SK-N-SH treated with all-trans-retinoic acid at 6 μM for 48 hours (cell line): Measurements from ENCODE around the gene RHOJ.

ENCODE experiments used
- ATAC-seq: fragments of 200-7000 bp; cut with Tn5 transposase; 3 replicates; pipeline ENCODE4 v1.9.1; 2020; ENCODE audit warnings: mild to moderate bottlenecking, moderate library complexity
- ARNTL ChIP-seq: fragments of 450-650 bp; formaldehyde crosslinking; IDR thresholded peaks from 2 replicates; pipeline ENCODE4 v1.5.0; 2020; ENCODE audit warnings: low read depth, mild to moderate bottlenecking, moderate library complexity, borderline replicate concordance
- BACH2 ChIP-seq: fragments of 250-450 bp; sonication (Bioruptor Pico); IDR thresholded peaks from 2 replicates; pipeline ENCODE4 v1.9.0; 2021; ENCODE audit warnings: mild to moderate bottlenecking, borderline replicate concordance
- CREB5 ChIP-seq: fragments of 250-450 bp; sonication (Bioruptor Pico); IDR thresholded peaks from 2 replicates; pipeline ENCODE4 v1.5.1; 2020; ENCODE audit warnings: low read depth, mild to moderate bottlenecking, moderate library complexity
- CSDC2 ChIP-seq: fragments of 250-450 bp; sonication (Bioruptor Pico); IDR thresholded peaks from 2 replicates; pipeline ENCODE4 v1.5.0; 2020; ENCODE audit warnings: mild to moderate bottlenecking, moderate library complexity
- CSRNP3 ChIP-seq: fragments of 250-450 bp; sonication (Bioruptor Pico); IDR thresholded peaks from 2 replicates; pipeline ENCODE4 v1.5.1; 2021; ENCODE audit warnings: mild to moderate bottlenecking, moderate library complexity
- ESRRG ChIP-seq: fragments of 250-450 bp; sonication (Bioruptor Pico); IDR thresholded peaks from 2 replicates; pipeline ENCODE4 v1.6.1; 2021; ENCODE audit warnings: mild to moderate bottlenecking
- GLIS3 ChIP-seq: fragments of 250-450 bp; sonication (Bioruptor Pico); IDR thresholded peaks from 2 replicates; pipeline ENCODE4 v1.5.0; 2020; ENCODE audit warnings: mild to moderate bottlenecking, moderate library complexity
- ISL1 ChIP-seq: fragments of 250-450 bp; sonication (Bioruptor Pico); IDR thresholded peaks from 2 replicates; pipeline ENCODE4 v2.1.2; 2022; ENCODE audit warnings: mild to moderate bottlenecking, moderate library complexity
- OSR1 ChIP-seq: fragments of 250-450 bp; sonication (Bioruptor Pico); IDR thresholded peaks from 2 replicates; pipeline ENCODE4 v1.8.0; 2022; ENCODE audit warnings: moderate library complexity, mild to moderate bottlenecking, inconsistent platforms
- PATZ1 ChIP-seq: fragments of 250-450 bp; sonication (Bioruptor Pico); IDR thresholded peaks from 2 replicates; pipeline ENCODE4 v1.8.0; 2020; ENCODE audit warnings: mild to moderate bottlenecking, moderate library complexity, borderline replicate concordance
- POU6F1 ChIP-seq: fragments of 250-450 bp; sonication (Bioruptor Pico); IDR thresholded peaks from 2 replicates; pipeline ENCODE4 v1.8.0; 2021; ENCODE audit warnings: low read depth, mild to moderate bottlenecking, moderate library complexity, borderline replicate concordance
- PPARA ChIP-seq: fragments of 250-450 bp; sonication (Bioruptor Pico); IDR thresholded peaks from 2 replicates; pipeline ENCODE4 v1.5.0; 2020; ENCODE audit warnings: mild to moderate bottlenecking, borderline replicate concordance
- RARB ChIP-seq: fragments of 250-450 bp; sonication (Bioruptor Pico); IDR thresholded peaks from 2 replicates; pipeline ENCODE4 v1.8.0; 2021; ENCODE audit warnings: mild to moderate bottlenecking, moderate library complexity
- SNAI2 ChIP-seq: fragments of 250-450 bp; sonication (Bioruptor Pico); IDR thresholded peaks from 2 replicates; pipeline ENCODE4 v1.5.0; 2020; ENCODE audit warnings: mild to moderate bottlenecking, moderate library complexity
- TCF4 ChIP-seq: fragments of 250-450 bp; sonication (Bioruptor Pico); IDR thresholded peaks from 2 replicates; pipeline ENCODE4 v1.8.0; 2021; ENCODE audit warnings: mild to moderate bottlenecking, moderate library complexity, borderline replicate concordance
- TOX ChIP-seq: fragments of 250-450 bp; sonication (Bioruptor Pico); IDR thresholded peaks from 2 replicates; pipeline ENCODE4 v1.8.0; 2021; ENCODE audit warnings: mild to moderate bottlenecking, moderate library complexity, borderline replicate concordance
- TSHZ2 ChIP-seq: fragments of 250-450 bp; sonication (Bioruptor Pico); IDR thresholded peaks from 2 replicates; pipeline ENCODE4 v1.5.0; 2020; ENCODE audit warnings: mild to moderate bottlenecking, moderate library complexity
- ZC3H10 ChIP-seq: fragments of 250-450 bp; sonication (Bioruptor Pico); IDR thresholded peaks from 2 replicates; pipeline ENCODE4 v1.5.1; 2021; ENCODE audit warnings: mild to moderate bottlenecking, moderate library complexity
- ZFP3 ChIP-seq: fragments of 250-450 bp; sonication (Bioruptor Pico); IDR thresholded peaks from 2 replicates; pipeline ENCODE4 v1.5.0; 2020; ENCODE audit warnings: mild to moderate bottlenecking, moderate library complexity
- ZFP30 ChIP-seq: fragments of 450-650 bp; formaldehyde crosslinking; IDR thresholded peaks from 2 replicates; pipeline ENCODE4 v1.5.0; 2022; ENCODE audit warnings: mild to moderate bottlenecking, moderate library complexity
- ZNF565 ChIP-seq: fragments of 450-650 bp; formaldehyde crosslinking; conservative IDR thresholded peaks from 2 replicates; pipeline ENCODE4 v1.5.0; 2020; ENCODE audit warnings: low read depth, mild to moderate bottlenecking, moderate library complexity
- ZNF70 ChIP-seq: fragments of 450-650 bp; formaldehyde crosslinking; IDR thresholded peaks from 2 replicates; pipeline ENCODE4 v1.5.0; 2020; ENCODE audit warnings: mild to moderate bottlenecking, moderate library complexity

RHOJ gene

GRCh38 chr14:63179383-63179782, 24.9 kb upstream of the RHOJ start:
- TF ChIP-seq POU6F1 (CRISPR knock-in tag) (no peak), SNAI2 (CRISPR knock-in tag) (no peak), ZNF70 (CRISPR knock-in tag) (no peak), PPARA (CRISPR knock-in tag) (no peak), BACH2 (CRISPR knock-in tag) (no peak), ZFP3 (CRISPR knock-in tag) (no peak), ZFP30 (CRISPR knock-in tag) (no peak)
- no peak for ATAC-seq

- TF ChIP-seq CSDC2 (CRISPR knock-in tag) (no peak), ESRRG (CRISPR knock-in tag) (no peak), POU6F1 (CRISPR knock-in tag) (no peak), ZFP30 (CRISPR knock-in tag) (no peak), ZC3H10 (CRISPR knock-in tag) (no peak), CSRNP3 (CRISPR knock-in tag) (no peak), TCF4 (CRISPR knock-in tag) (no peak), ZNF565 (no peak), PATZ1 (no peak), SNAI2 (CRISPR knock-in tag) (no peak), OSR1 (CRISPR knock-in tag) (no peak), PPARA (CRISPR knock-in tag) (no peak), ARNTL (CRISPR knock-in tag) (no peak), CREB5 (CRISPR knock-in tag) (no peak), TOX (CRISPR knock-in tag) (no peak)
- ATAC-seq = no peak
These were observed 24.2 kb upstream of the RHOJ start for GRCh38 chr14:63180011-63180410.

- no peak for ATAC-seq
- TF ChIP-seq ZFP3 (CRISPR knock-in tag) (no peak), BACH2 (CRISPR knock-in tag) (no peak), RARB (CRISPR knock-in tag) (no peak), TOX (CRISPR knock-in tag) (no peak), TSHZ2 (CRISPR knock-in tag) (no peak), TCF4 (CRISPR knock-in tag) (no peak), PPARA (CRISPR knock-in tag) (no peak), ISL1 (CRISPR knock-in tag) (no peak), SNAI2 (CRISPR knock-in tag) (no peak), PATZ1 (no peak), GLIS3 (CRISPR knock-in tag) (no peak)
These were observed 21.3 kb upstream of the RHOJ start for GRCh38 chr14:63182968-63183367.
